Mesodermal cell (in vitro differentiated cells): ENCODE measurements around the gene MAGI1.

Source experiments
- H3K27ac ChIP-seq: 2 replicates; pipeline ENCODE4 v1.7.0; 2013; ENCODE audit warnings: mild to moderate bottlenecking, low read depth, low read length, moderate library complexity; ENCODE audit not compliant: severe bottlenecking
- H3K36me3 ChIP-seq: 2 replicates; pipeline ENCODE4 v1.7.1; 2013; ENCODE audit warnings: mild to moderate bottlenecking, low read length, moderate library complexity; ENCODE audit not compliant: control insufficient read depth, insufficient read depth
- H3K4me1 ChIP-seq: one replicate; pipeline ENCODE4 v1.7.1; 2013; ENCODE audit warnings: mild to moderate bottlenecking, low read length; ENCODE audit not compliant: insufficient read depth, control insufficient read depth, poor library complexity, severe bottlenecking
- H3K4me3 ChIP-seq: 2 replicates; pipeline ENCODE4 v1.7.0; 2013; ENCODE audit warnings: low read length, control low read depth, mild to moderate bottlenecking; ENCODE audit not compliant: insufficient read depth, poor library complexity, severe bottlenecking; ENCODE audit errors: extremely low read depth
- H3K9me3 ChIP-seq: 2 replicates; pipeline ENCODE4 v1.7.1; 2013; ENCODE audit warnings: mild to moderate bottlenecking, low read length, moderate library complexity; ENCODE audit not compliant: control insufficient read depth
- WGBS, 2 experiments: methylation state at CpG; one replicate each; pipeline ENCODE4 v1.1.5; 2013; ENCODE audit warnings: missing lambda C conversion rate in 2 of 2; ENCODE audit not compliant: insufficient coverage in 2 of 2; 5-methylcytosine and 5-hydroxymethylcytosine counted together

MAGI1 gene

GRCh38 chr3:65974509-65974908 lies 64.2 kb downstream of the MAGI1 start:
- Histone ChIP-seq H3K27ac (no peak overlapping the region), H3K9me3 (peaks cover 4% of the 10 kb centered on the region), H3K4me1 (peaks cover 24% of the 10 kb centered on the region), H3K36me3 (peaks cover 6% of the 10 kb centered on the region), H3K4me3 (no peak overlapping the region)
- WGBS, 2 experiments: 100% methylated on average over 1 to 2 of the region's 4 CpGs

DNA sequence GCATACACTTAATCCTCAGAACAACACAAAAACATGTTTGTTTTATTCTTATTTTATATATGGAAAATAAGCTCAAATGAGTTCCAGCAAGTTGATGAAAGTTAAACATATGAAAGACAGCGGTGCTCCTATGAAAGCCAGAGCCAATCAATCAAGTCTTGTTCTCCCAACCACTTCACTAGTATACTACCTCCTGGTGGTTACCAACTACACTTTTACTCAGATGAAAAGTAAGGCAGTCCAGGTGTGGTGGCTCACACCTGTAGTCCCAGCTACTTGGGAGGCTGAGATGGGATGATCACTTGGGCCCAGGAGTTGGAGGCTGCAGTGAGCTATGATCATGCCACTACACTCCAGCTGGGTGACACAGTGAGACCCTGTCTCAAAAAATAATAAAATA lies 66.0 kb downstream of the MAGI1 start:
- H3K4me3 ChIP-seq: no peak overlapping the region
- H3K9me3 ChIP-seq: peaks cover 4% of the 10 kb centered on the region
- no CpG with 5 or more reads among the region's 1 CpG for WGBS, 2 experiments
- H3K36me3 ChIP-seq: peaks cover 6% of the 10 kb centered on the region
- no peak overlapping the region for H3K27ac ChIP-seq
- peaks cover 30% of the 10 kb centered on the region for H3K4me1 ChIP-seq

- 35 to 60% methylated on average over 4 to 5 of the region's 7 CpGs for WGBS, 2 experiments
- peak overlapping the region; percentile 58 for H3K27ac ChIP-seq
Observed at GRCh38 chr3:65971293-65972252, 67.1 kb downstream of the MAGI1 start.

GRCh38 chr3:65968996-65969395 lies 69.7 kb downstream of the MAGI1 start:
- WGBS, 2 experiments: 100% methylated on average over 1 to 2 of the region's 5 CpGs
- Histone ChIP-seq H3K27ac (peak overlapping the region; percentile 56), H3K36me3 (no peaks in the 10 kb centered on the region), H3K4me1 (peaks cover 42% of the 10 kb centered on the region), H3K4me3 (no peak overlapping the region), H3K9me3 (no peaks in the 10 kb centered on the region)

More at GRCh38 chr3:65971293-65972252, 67.1 kb downstream of the MAGI1 start:
- Histone ChIP-seq H3K4me1 (peaks cover 31% of the 10 kb centered on the region), H3K4me3 (no peak overlapping the region), H3K36me3 (peaks cover 6% of the 10 kb centered on the region), H3K9me3 (peaks cover 4% of the 10 kb centered on the region)

DNA sequence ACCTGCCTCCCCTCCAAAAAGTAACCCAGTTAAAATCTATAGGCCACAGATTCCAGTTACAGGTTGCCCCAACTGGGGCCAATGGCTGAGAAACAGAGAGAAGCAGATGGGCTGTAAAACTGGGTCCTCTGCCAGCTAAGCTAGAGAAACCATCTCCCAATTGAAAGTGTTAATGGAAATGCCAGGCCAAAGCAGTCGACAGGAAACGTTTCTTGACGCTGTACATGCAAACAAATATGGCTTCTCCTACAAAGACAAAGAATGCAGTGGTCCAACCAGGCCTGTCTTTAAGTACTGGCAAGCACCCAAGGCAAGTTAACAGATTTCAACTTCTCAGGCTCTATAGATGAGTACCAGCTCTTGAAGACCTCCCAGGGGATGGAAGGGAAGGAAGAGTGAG lies 71.3 kb downstream of the MAGI1 start:
- Histone ChIP-seq H3K27ac (no peak overlapping the region), H3K4me1 (peaks cover 47% of the 10 kb centered on the region), H3K36me3 (no peaks in the 10 kb centered on the region), H3K9me3 (no peaks in the 10 kb centered on the region), H3K4me3 (no peak overlapping the region)
- WGBS, 2 experiments: 83 to 91% methylated on average over 2 to 3 of the region's 3 CpGs

- Histone ChIP-seq H3K9me3 (no peaks in the 10 kb centered on the region), H3K4me3 (no peak overlapping the region), H3K36me3 (no peaks in the 10 kb centered on the region), H3K4me1 (peaks cover 52% of the 10 kb centered on the region), H3K27ac (no peak overlapping the region)
- 71 to 93% methylated on average over 1 to 2 of the region's 3 CpGs for WGBS, 2 experiments
Observed at GRCh38 chr3:65964838-65965237, 73.9 kb downstream of the MAGI1 start.

- H3K9me3 ChIP-seq: no peaks in the 10 kb centered on the region
- H3K4me3 ChIP-seq: no peak overlapping the region
- peak overlapping the region; percentile 23 for H3K27ac ChIP-seq
- peaks cover 48% of the 10 kb centered on the region for H3K4me1 ChIP-seq
- WGBS, 2 experiments: 65 to 73% methylated on average over 3 of the region's 5 CpGs
- H3K36me3 ChIP-seq: no peaks in the 10 kb centered on the region
Observed at GRCh38 chr3:65963787-65964677, 74.7 kb downstream of the MAGI1 start.

- H3K4me1 ChIP-seq: peaks cover 55% of the 10 kb centered on the region
- no peaks in the 10 kb centered on the region for H3K36me3 ChIP-seq
- H3K9me3 ChIP-seq: no peaks in the 10 kb centered on the region
- H3K4me3 ChIP-seq: no peak overlapping the region
- 95 to 96% methylated on average over 3 of the region's 3 CpGs for WGBS, 2 experiments
- no peak overlapping the region for H3K27ac ChIP-seq
Observed at GRCh38 chr3:65961733-65962132, 77.0 kb downstream of the MAGI1 start.

- Histone ChIP-seq H3K9me3 (no peaks in the 10 kb centered on the region), H3K4me1 (peaks cover 61% of the 10 kb centered on the region), H3K36me3 (no peaks in the 10 kb centered on the region), H3K27ac (no peak overlapping the region), H3K4me3 (no peak overlapping the region)
- WGBS, 2 experiments: 81 to 100% methylated on average over 2 of the region's 2 CpGs
Observed at GRCh38 chr3:65961128-65961527, 77.6 kb downstream of the MAGI1 start.

DNA sequence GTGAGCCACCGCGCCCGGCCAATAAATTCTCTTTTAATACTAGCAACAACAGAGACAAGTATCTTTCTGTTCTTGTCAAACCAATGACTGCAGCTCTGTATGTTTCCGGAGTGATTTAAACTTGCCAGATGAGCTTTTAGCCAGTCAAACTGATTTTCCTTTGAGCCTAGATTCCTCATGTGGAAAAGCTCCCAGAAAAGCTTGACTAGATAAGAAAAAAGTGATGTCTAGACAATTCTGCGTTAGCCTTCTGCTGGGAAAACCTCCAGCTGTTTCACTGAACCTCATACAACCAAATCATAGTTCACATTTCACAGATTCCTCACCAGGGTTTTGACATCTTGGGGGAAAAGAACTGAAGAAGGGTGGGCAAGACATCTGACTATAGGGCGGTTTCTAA lies 78.6 kb downstream of the MAGI1 start:
- Histone ChIP-seq H3K4me1 (peaks cover 71% of the 10 kb centered on the region), H3K27ac (peak overlapping the region; percentile 53), H3K4me3 (no peak overlapping the region), H3K36me3 (no peaks in the 10 kb centered on the region), H3K9me3 (no peaks in the 10 kb centered on the region)
- WGBS, 2 experiments: 93 to 100% methylated on average over 4 of the region's 6 CpGs
